Islet of Langerhans (tissue), 1 donor: Measurements from ENCODE around the gene TRIM36.

Experiments
- FAIRE-seq: peaks from one replicate; lab custom pipeline; 2011; peaks lifted over from hg19 to GRCh38; lab: Jason Lieb, UNC

The TRIM36 gene, protein sequence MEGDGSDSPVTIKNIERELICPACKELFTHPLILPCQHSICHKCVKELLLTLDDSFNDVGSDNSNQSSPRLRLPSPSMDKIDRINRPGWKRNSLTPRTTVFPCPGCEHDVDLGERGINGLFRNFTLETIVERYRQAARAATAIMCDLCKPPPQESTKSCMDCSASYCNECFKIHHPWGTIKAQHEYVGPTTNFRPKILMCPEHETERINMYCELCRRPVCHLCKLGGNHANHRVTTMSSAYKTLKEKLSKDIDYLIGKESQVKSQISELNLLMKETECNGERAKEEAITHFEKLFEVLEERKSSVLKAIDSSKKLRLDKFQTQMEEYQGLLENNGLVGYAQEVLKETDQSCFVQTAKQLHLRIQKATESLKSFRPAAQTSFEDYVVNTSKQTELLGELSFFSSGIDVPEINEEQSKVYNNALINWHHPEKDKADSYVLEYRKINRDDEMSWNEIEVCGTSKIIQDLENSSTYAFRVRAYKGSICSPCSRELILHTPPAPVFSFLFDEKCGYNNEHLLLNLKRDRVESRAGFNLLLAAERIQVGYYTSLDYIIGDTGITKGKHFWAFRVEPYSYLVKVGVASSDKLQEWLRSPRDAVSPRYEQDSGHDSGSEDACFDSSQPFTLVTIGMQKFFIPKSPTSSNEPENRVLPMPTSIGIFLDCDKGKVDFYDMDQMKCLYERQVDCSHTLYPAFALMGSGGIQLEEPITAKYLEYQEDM

DNA sequence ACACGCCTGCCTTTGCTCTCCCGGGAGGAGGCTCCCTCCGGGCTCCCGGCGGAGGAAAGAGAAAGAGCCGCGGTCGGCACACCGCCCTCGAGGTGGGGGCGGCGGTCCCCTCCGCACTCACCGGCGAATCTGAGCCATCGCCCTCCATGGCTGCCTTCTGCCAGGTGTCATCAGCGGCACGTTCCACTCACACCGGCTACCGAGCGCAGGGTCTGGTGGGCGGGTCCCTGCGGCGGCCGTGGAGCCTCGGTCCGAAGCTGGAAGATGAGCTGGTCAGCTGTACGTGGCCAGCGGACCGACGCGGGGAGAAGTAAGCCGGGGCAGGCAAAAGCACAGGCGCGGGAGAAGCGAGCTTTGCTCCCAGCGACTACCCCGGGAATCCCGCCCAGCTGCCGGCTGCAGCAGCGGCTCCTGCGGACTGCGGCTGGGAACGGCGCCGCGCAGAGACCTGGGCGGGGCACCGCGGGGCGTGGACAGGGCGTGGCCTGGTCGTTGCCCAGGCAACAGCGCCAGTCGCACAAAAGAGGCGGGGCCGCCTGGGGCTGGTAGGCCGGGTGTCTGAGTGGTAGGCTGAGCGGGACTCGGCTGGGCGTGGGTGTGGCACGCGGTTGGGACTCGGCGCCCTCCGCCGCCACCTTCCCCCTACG is at the start of gene TRIM36:
Gene TRIM36 (minus strand): TSS at position 422 of the 647 bp plus-strand sequence. CDS start 274 bp downstream, at position 148.
- FAIRE-seq: no peak

DNA sequence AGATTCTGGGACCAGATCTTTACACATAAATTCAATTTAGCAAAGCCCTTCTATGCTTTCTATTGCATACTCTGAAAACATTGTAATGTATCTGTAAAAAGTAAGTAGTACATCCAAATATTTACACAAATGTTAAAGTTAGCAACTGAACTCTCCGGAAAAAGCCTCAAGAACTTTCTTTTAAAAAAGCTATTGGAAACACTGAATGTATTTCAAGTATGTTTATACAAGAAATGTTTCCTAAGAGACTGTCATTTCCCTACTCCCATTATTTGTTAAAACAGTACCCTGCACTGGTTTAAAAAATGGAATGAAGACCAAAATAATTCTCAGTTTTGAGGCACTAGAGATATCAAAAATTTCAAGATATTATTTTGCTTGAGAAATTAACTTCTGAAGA is 44.8 kb upstream of the TRIM36 start:
- no peak for FAIRE-seq

DNA sequence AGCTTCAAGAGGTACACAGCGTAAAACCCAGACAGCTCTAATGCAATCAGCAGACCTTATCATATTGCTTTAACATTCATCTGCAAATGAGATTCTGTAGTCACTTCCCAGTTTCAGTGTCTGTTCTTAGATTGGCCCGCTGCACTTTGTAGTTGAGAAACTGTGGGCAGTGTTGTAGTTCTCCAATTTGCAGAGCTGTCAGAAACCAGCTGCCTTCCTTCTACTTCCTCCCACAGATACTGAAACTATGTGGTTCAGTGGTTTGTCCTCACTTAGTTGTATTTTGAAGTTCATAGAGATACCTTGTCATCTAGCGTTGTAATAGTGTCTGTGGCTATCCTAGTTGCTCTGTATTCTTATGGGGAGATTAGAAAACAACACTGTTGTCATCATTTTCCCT is 39.6 kb upstream of the TRIM36 start:
- no peak for FAIRE-seq

DNA sequence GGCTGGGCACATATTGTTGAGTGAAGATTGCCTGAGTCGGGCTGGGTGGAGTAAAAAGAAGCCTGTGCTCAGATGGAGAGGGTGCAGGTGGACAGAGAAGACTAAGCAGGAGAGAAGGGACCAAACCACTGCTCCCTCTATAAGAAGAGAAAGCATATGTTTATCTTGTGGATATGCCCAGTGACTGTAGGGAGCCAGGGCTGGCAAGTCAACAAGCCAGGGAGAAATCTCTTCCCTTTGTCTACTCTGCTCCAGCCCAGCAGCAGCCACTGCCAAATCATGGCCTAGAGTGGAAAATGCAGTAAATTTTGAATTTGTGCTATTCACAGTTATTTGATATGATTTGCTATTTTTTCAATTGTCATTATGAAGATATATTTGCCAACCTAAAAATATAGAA is 33.2 kb upstream of the TRIM36 start:
- FAIRE-seq: no peak

DNA sequence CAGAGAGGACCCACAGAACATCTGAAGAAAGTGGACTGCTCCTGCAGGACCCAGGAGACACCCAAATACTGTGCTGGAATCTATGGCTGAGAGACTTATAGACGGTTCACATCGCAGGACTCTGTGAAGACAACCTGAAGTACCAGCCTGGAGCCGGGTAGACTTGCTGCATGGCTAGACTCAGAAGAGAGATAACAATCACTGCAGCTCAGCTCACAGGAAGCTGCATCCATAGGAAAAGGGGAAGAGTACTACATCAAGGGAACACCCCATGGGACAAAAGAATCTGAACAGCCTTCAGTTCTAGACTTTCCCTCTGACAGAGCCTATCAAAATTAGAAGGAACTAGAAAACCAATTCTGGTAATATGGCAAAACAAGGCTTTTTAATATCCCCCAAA is 26.5 kb upstream of the TRIM36 start:
- FAIRE-seq: no peak

DNA sequence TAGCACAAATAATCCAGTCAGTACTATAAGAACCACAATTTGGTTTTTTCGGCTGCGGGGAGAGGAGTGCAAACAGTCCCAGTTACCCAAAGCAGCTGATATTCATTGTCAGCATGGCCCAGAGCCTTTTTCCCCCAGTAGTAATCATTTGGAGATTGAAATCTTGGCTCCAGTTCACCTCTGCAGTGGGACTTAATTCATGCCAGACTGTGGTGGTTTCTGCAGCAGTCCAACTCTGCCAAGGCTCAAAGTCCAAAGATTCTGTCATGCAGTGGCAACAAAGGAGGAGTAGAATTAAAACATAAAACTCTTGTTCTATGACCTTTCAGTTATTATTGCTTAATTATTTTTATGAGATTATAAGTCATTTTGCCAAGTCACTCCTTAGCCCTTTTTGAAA is 25.0 kb upstream of the TRIM36 start:
- peak; percentile 38 for FAIRE-seq

DNA sequence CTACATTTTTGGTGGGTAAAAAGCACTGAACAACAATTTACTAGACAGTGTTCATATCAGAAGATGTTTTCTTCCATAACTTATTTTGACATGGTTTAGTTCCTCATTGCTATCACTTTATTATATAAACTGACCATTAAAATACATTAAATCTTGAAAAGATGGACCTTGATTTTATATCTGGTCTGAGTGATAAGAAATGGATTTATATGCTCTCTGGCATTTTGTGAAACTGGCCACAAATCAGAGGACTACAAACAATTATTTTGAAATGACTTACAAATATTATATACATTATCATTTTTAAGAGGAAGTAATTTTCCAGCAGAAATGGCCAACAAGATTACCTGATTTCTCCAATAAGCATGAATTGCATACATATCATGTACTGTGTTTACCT is 23.6 kb upstream of the TRIM36 start:
- FAIRE-seq: no peak

DNA sequence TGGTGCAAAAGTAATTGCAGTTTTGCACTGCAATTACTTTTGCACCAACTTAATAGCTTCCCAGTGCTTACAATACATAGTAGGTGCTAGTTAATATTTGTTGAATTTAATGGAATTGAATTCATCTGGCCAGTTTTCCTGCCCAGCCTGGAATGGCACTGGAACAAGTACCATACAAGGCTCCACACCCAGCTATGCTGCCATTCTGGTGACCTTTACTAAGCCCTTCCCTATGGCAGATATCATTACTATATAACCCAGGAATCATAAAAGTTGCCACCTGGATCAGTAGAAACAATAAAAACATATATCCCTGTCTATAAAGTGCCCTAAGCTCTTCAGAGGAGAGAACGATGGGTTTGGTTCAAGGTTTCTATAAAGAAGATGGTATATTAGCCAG is 22.4 kb upstream of the TRIM36 start:
- no peak for FAIRE-seq

DNA sequence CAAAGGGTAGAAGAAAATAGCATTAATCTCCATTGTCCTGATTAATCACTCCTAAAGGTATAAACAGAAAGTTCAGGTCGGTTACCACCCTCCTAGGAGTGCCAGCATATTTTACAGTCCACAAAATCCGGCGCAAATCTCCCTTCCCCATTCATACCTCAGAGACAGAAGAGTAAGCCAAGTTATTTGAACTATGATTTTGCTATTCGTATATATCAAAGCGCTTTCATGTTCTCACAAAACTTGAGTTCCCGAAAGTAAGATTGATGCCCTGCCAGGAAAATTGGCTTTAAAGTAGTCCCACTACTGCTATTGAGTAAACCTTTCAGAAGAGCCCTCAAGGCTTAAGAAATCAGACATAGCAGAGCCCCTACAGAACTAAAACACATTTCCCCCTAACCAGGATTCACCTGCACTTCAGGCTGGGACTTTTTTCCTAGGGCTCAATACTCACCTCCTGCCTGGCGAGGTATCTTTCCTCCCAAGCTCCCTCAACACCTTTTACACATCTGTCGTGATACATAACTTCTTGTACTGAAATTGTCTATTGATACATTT is 21.8 kb upstream of the TRIM36 start:
- no peak for FAIRE-seq

DNA sequence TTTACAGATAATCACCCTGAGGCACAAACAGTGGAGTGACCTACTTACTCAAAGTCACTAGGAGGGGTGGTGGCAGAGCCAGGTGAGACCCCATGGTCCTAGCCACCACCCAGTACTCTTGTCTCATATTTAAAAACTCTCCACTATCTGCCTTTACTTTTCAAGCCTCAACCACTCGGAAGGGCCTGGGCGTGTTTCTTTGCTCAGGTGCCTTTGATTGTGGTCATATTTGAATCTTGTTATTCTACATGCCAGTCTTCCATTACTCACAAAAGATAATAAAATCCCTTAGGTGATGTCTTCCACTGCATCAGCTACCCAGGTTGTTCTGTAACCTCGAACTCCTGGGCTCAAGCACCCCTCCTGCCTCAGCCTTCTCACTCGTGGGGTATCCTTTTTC is 20.7 kb upstream of the TRIM36 start:
- no peak for FAIRE-seq

DNA sequence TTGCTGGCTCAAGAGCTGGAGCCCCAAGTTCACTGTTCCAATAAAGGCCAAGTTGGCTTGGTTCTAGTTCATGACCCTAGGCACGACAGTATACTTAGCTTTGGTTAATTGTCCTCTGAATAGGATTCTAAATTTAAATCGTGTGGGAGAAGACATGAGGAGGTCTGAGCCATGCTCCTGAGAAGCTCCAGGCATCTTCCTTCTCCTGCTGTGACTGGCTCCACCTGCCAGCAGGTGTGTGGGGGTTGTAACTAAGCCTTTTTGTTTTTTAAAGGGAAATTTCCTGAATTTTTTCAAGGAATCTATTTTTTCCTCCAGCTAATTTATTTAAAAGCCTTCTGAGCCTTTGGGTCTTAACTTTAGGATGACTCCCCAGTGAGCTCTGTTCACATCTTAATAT is 20.2 kb upstream of the TRIM36 start:
- no peak for FAIRE-seq

DNA sequence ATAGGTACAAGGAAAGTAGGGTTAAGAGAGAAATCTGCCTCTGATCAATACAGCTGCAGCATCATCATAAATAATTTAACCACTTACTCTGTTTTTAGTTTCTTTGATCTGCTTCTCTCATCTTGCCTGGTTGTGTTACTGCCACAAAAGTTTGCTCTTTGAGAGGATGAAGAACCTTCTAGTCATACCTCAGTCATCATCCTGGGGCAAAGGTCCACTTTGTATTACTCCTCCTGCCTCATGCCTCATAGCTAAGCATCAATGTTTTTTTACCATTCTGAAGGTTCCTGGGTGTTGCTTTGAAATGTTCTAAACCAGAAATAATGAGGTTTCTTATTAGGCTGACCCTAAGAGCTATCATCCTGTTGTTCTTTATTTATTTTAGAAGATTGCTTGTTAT is 17.1 kb upstream of the TRIM36 start:
- no peak for FAIRE-seq

DNA sequence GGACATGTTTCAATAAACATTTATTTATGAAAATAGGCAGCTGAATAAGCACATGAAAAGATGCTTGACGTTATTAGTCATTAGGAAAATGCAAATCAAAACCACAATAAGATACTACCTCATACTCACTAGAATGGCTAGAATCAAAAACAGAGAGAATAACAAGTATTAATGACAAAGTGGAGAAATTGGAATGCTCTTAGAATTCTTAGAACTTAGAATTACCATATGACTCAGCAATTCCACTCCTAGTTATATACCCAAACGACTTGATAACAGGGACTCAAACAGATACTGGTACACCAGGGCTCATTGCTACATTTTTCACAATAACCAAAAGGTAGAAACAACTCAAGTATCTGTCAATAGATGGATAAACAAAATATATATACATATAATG is 15.1 kb upstream of the TRIM36 start:
- FAIRE-seq: no peak

DNA sequence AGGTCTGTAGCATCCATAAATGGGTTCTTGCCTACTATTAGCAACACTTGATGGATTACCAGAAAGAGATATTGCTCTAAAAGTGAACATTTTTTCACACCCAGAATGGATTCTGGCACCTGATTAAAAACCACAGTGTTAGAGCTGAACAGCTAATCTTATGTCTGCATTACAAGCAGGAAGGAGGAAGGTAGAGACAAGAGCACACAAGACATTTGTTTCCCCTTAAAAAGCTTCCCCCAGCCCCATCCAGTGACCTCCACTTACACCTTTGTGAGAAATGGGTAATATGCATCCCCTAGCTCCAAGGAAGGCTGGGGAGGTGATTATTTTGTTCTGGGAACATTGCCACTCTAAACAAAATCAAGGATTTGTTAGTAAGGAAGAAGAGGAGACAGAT is 12.0 kb upstream of the TRIM36 start:
- FAIRE-seq: no peak

DNA sequence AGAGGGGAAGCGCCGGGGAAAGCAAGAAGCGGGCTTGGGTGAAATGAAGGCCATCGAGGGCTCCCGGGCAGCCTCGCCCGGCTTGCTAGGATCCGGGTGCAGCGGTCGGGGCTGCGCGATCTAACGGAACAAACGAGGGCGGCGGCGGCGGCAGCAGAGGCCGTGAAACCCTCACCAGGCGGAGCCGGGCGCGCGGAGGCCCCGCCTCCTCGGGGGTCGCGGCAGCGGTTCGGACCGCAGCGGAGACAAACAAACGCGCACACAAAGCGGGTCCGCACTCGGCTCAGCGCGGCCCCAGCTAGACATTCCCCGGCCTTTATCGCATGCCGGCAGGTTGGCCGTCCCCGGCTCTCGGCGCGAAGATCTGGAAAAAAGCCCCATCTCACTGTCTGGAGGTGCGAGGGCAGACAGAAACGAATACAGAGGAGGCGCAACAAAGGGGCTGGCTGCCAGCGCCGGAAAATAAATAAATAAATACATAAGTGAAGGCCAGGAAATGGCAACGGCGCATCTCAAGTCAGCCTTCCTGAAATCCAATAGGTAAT is 10.5 kb upstream of the TRIM36 start:
- no peak for FAIRE-seq

DNA sequence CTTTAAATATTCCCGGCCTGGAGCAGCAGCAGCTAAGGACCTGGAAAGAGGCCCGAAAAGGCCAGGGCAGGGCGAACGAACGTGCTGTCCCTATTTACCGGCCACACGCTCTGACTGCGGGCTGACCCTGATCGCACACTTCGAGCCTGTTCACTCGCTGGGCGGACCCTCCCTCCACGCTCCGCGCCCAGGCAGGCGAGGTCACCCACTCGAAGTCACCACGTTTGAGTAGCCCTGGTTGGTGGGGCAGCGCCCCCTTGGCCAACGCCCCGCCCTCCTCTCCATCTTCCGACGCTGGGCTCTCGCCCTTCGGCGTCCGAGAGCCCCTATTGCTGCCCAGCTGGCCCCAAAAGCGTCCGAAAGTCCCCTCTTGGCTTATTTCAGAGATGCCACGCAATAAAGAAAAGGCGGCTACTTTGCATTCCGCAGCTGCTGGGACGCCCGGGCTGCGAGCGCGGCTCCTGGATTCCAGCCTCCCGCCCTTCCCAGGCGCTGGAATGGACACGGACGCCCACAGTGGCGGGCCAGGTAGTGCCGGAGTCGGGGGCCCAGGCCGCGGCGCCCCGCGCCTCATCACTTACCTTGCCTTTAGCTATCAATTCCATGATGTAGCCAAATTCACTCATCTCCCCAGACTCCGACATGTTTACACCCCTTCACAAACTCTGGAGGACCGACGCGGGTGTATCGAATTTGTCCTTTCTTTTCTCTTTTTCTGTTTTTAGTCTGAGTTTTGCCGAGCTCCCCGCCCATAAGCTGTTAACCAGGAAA is 9.9 kb upstream of the TRIM36 start:
- no peak for FAIRE-seq

DNA sequence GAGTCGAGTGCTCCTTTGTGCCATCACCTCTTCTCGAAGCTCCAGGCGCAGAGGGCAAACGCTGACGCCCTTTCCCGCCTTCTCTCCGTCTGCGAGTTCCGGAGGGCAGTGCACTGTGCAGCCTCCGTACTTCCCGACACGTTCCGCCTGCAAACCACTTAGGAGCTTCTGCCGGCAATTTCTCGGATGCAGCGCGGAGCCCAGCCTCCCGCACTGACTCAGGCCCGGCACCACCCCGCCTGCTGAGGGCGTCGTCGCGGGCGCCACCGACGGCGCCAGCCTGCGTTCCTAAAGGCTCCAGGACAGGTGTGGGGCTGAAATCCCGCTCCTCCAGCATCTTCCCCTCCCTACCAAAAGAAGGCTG is 9.3 kb upstream of the TRIM36 start:
- no peak for FAIRE-seq

DNA sequence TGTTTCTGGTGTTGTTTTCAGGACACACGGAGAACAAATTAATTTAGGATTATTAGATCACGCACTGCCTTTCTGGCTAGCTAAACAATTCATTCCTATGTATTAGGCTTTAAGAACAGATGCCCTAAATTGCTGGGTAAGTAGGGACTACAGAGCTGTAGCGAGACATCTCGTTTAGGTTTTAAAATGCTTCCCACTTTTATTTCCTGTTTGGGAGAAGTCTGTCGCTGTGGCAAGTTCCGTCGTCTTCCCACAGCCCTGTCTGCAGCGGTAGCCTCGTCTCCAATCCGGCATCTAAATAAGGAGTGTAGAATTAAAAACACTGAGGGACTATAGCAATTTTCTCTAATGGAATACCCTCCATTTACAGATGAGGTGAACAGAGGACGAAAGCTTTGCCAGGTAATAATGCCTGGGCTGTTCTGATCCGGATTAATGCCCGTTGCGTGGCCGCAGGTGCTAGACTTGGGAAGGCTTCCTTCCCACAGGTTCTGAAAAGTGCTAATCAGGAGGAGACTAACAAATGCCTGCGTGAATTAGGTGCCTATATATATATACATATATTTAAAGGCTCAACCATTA is 1.3 kb upstream of the TRIM36 start:
- no peak for FAIRE-seq

DNA sequence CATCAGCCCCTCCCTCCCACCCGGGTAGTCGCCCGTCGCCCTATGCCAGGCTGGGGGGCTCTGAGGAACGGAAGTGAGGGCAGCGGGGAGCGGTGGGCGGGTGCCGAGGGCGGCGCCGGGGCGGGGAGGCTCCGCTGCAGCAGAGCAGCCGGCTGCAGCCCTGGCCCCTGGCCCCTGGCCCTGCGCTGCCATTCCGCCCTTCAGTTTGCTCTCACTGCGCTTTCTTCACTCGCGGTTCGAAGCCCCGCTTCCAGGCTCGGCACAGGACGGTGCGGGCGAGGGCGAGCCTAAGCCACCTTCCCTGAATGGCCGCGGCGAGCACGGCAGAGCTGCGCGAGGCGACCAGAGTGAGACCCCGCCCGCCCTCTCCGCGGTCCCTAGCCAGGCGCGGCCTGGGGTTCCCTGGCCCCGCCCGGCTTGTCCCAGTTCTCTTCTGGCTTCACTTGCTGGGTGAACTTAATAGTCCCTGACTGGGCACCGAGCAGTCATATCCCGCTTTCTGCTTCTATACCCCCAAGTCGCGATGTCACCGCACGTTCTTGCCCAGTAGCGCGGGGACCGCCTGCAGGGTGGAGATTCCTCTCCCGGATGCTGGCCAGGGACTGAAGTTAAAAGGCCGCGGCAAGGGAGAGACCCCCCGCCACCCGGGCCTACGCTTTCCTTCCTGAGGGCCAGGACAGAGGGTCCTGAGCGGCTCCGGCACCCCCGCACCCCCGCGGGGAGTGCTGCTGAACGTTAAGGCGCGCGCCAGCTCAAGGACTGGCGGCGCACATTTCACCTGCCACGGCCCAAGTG is 623 bp upstream of the TRIM36 start:
- no peak for FAIRE-seq

DNA sequence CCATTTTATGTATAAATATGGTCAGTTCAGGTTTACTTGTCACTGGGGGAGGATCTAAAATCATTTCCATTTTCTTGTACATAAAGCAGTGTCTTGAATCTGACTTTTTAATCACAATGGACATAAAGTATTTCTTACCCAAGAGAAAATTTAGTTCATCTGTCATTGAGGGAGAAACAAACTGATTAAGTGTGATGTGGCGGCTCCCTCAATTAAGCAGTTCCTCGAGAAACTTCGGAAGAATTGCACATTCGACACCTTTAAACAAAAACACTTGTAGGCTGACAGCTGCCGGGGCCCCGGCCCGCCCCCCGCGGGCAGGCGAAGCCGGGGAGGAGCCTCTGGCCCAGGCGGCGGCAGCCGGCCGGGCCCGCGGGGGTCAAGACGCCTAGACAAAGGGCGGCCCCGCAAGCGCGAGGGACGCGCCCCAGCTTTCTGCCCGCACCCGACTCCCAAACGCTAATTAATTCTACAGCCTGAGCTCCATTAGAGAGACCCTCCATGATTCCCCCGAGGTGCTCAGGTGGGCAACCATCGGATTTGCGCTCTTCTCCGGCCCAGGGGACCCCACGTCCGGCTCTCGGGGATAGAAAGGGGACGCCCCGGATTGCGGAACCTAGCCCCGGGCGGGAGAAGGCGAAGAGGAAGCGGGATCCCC is 750 bp downstream of the TRIM36 start:
- no peak for FAIRE-seq
